H9 (cell line): ENCODE data around the gene RHCE. TPM values are rescaled to one million over a fixed set of nuclear protein-coding genes. Genes with fewer than 3 reads are reported as not detected.

Experiments used
- DNase-seq: peaks from one replicate; pipeline ENCODE4 v3.0.0-alpha.2; 2017
- H2AFZ ChIP-seq: one replicate; pipeline ENCODE4 v1.6.1; 2013; ENCODE audit warnings: mild to moderate bottlenecking, low read length, control low read depth, moderate library complexity
- H2AK5ac ChIP-seq: 2 replicates; pipeline ENCODE4 v1.6.1; 2013; ENCODE audit warnings: low read length, control low read depth, mixed read lengths; ENCODE audit not compliant: insufficient read length
- H2BK120ac ChIP-seq: one replicate; pipeline ENCODE4 v1.6.1; 2013; ENCODE audit warnings: low read depth, mild to moderate bottlenecking, low read length, control low read depth, inconsistent platforms; ENCODE audit not compliant: poor library complexity, severe bottlenecking
- H2BK12ac ChIP-seq: 2 replicates; pipeline ENCODE4 v1.6.1; 2013; ENCODE audit warnings: low read length, control low read depth, mixed read lengths, low read depth; ENCODE audit not compliant: insufficient read length
- H2BK15ac ChIP-seq: 2 replicates; pipeline ENCODE4 v1.6.1; 2013; ENCODE audit warnings: low read depth, low read length, control low read depth
- H2BK20ac ChIP-seq: one replicate; pipeline ENCODE4 v1.6.1; 2013; ENCODE audit warnings: low read depth, mild to moderate bottlenecking, low read length, control low read depth, inconsistent platforms; ENCODE audit not compliant: poor library complexity, severe bottlenecking
- H2BK5ac ChIP-seq: 2 replicates; pipeline ENCODE4 v1.6.1; 2013; ENCODE audit warnings: low read length, control low read depth, mixed read lengths; ENCODE audit not compliant: insufficient read length
- H3K14ac ChIP-seq: 2 replicates; pipeline ENCODE4 v1.6.1; 2013; ENCODE audit warnings: low read length, control low read depth; ENCODE audit not compliant: insufficient read depth
- H3K18ac ChIP-seq: 2 replicates; pipeline ENCODE4 v1.6.1; 2013; ENCODE audit warnings: low read depth, mild to moderate bottlenecking, mixed read lengths, low read length, control low read depth; ENCODE audit not compliant: insufficient read length
- H3K23ac ChIP-seq: 2 replicates; pipeline ENCODE4 v1.6.1; 2013; ENCODE audit warnings: low read length, control low read depth, mixed read lengths, low read depth; ENCODE audit not compliant: insufficient read length
- H3K23me2 ChIP-seq: 2 replicates; pipeline ENCODE4 v1.6.1; 2013; ENCODE audit warnings: low read depth, mild to moderate bottlenecking, mixed read lengths, low read length, control low read depth; ENCODE audit not compliant: insufficient read length, poor library complexity, severe bottlenecking
- H3K27ac ChIP-seq: 2 replicates; pipeline ENCODE4 v1.5.1; 2013; ENCODE audit warnings: low read length, control low read depth, mixed read lengths, low read depth; ENCODE audit not compliant: insufficient read length
- H3K27me3 ChIP-seq: 2 replicates; pipeline ENCODE4 v1.6.1; 2013; ENCODE audit warnings: low read length, control low read depth, inconsistent platforms; ENCODE audit not compliant: insufficient read depth
- H3K4ac ChIP-seq: 2 replicates; pipeline ENCODE4 v1.6.1; 2013; ENCODE audit warnings: low read depth, mild to moderate bottlenecking, control low read depth, inconsistent platforms, low read length, moderate library complexity
- H3K4me1 ChIP-seq: 2 replicates; pipeline ENCODE4 v1.6.1; 2013; ENCODE audit warnings: low read length, control low read depth, inconsistent platforms; ENCODE audit not compliant: insufficient read depth
- H3K4me2 ChIP-seq: 2 replicates; pipeline ENCODE4 v1.6.1; 2013; ENCODE audit warnings: low read length, control low read depth, mixed read lengths; ENCODE audit not compliant: insufficient read length, insufficient read depth
- H3K56ac ChIP-seq: 2 replicates; pipeline ENCODE4 v1.6.1; 2013; ENCODE audit warnings: low read depth, mild to moderate bottlenecking, mixed read lengths, low read length, control low read depth; ENCODE audit not compliant: insufficient read length
- H3K79me1 ChIP-seq: 2 replicates; pipeline ENCODE4 v1.6.1; 2013; ENCODE audit warnings: low read depth, mild to moderate bottlenecking, moderate library complexity, low read length, control low read depth, inconsistent platforms; ENCODE audit not compliant: insufficient read depth, poor library complexity, severe bottlenecking
- H3K79me2 ChIP-seq: 2 replicates; pipeline ENCODE4 v1.6.1; 2013; ENCODE audit warnings: low read length, control low read depth, inconsistent platforms; ENCODE audit not compliant: insufficient read depth
- H3K9ac ChIP-seq: 2 replicates; pipeline ENCODE4 v1.6.1; 2013; ENCODE audit warnings: low read length, control low read depth, mixed read lengths; ENCODE audit not compliant: insufficient read length; ENCODE audit errors: extremely low read depth
- H3K9me3 ChIP-seq: one replicate; pipeline ENCODE4 v1.6.1; 2013; ENCODE audit warnings: low read depth, low read length, inconsistent platforms; ENCODE audit not compliant: control insufficient read depth
- H3T11ph ChIP-seq: one replicate; pipeline ENCODE4 v1.6.1; 2013; ENCODE audit warnings: mild to moderate bottlenecking, low read length, control low read depth, inconsistent platforms
- H4K20me1 ChIP-seq: one replicate; pipeline ENCODE4 v1.6.1; 2013; ENCODE audit not compliant: control insufficient read depth, insufficient read length, insufficient read depth
- H4K5ac ChIP-seq: 2 replicates; pipeline ENCODE4 v1.6.1; 2013; ENCODE audit warnings: low read depth, mild to moderate bottlenecking, mixed read lengths, low read length, control low read depth; ENCODE audit not compliant: insufficient read length
- H4K8ac ChIP-seq: replicated peaks from 2 replicates; pipeline ENCODE4 v1.6.1; 2013; ENCODE audit warnings: low read length, control low read depth, mixed read lengths, low read depth; ENCODE audit not compliant: insufficient read length
- H4K91ac ChIP-seq: 2 replicates; pipeline ENCODE4 v1.6.1; 2013; ENCODE audit warnings: low read depth, mild to moderate bottlenecking, moderate library complexity, mixed read lengths, low read length, control low read depth; ENCODE audit not compliant: insufficient read length
- H3K27ac Mint-ChIP-seq, 3 experiments: 2 replicates in 2 of 3; 3 replicates in 1 of 3; pipeline ENCODE4 v1.8.0; 2020 to 2021; ENCODE audit warnings: mixed read lengths in 3 of 3, mild to moderate bottlenecking in 1 of 3, moderate library complexity in 1 of 3
- H3K27me3 Mint-ChIP-seq: 2 replicates; pipeline ENCODE4 v1.8.0; 2021; ENCODE audit warnings: low read depth, mild to moderate bottlenecking, moderate library complexity, mixed read lengths
- H3K36me3 Mint-ChIP-seq, 3 experiments: 2 replicates in 2 of 3; 3 replicates in 1 of 3; pipeline ENCODE4 v1.8.0; 2020 to 2021; ENCODE audit warnings: low read depth in 3 of 3, mixed read lengths in 3 of 3; ENCODE audit not compliant: insufficient read depth in 1 of 3
- H3K4me1 Mint-ChIP-seq, 2 experiments: 2 replicates each; pipeline ENCODE4 v1.8.0; 2020; ENCODE audit warnings: mixed read lengths in 2 of 2
- H3K4me3 Mint-ChIP-seq, 2 experiments: 2 replicates in 1 of 2; 3 replicates in 1 of 2; pipeline ENCODE4 v1.8.0; 2020 to 2021; ENCODE audit warnings: mild to moderate bottlenecking in 2 of 2, mixed read lengths in 2 of 2, moderate library complexity in 1 of 2
- H3K9me3 Mint-ChIP-seq, 2 experiments: 2 replicates in 1 of 2; 3 replicates in 1 of 2; pipeline ENCODE4 v1.8.0; 2020; ENCODE audit warnings: mild to moderate bottlenecking in 2 of 2, mixed read lengths in 2 of 2, moderate library complexity in 1 of 2
- WGBS: extraction: QIAGEN DNeasy Blood & Tissue Kit; methylation state at CpG from one replicate; pipeline ENCODE4 v1.1.7; 2013; ENCODE audit warnings: missing lambda C conversion rate, low lambda C conversion rate, mixed read lengths; ENCODE audit not compliant: insufficient read length; ENCODE audit errors: extremely low coverage; 5-methylcytosine and 5-hydroxymethylcytosine counted together
- total RNA-seq: library from RNA; stranded (reverse); gene quantifications from 2 replicates; pipeline ENCODE4 v1.2.1, GENCODE V29; 2021
- TF ChIP-seq, protein P1 (sequence below): fragments of 200-600 bp; sonication (generic); conservative IDR thresholded peaks from 3 replicates; pipeline ENCODE4 v1.8.0; 2021; ENCODE audit warnings: antibody characterized with exemption, mild to moderate bottlenecking

The RHCE gene
- total RNA-seq, 1 experiment from 2014 or later, result 0.90 TPM

- Histone ChIP-seq H3K4me2 (no peak overlapping the region), H2BK15ac (no peak overlapping the region), H3K4me1 (no peaks in the 10 kb centered on the region), H2AFZ (no peak overlapping the region), H3K79me1 (no peaks in the 10 kb centered on the region), H3K4ac (no peak overlapping the region), H4K5ac (no peak overlapping the region), H4K8ac (no peak overlapping the region), H4K20me1 (no peaks in the 10 kb centered on the region), H2BK5ac (no peak overlapping the region), H3K27me3 (no peaks in the 10 kb centered on the region), H3K79me2 (no peaks in the 10 kb centered on the region), H3K23me2 (no peaks in the 10 kb centered on the region), H3K18ac (no peak overlapping the region), H3T11ph (no peak overlapping the region), H3K14ac (no peak overlapping the region), H4K91ac (no peak overlapping the region), H2AK5ac (no peak overlapping the region), H3K9me3 (no peaks in the 10 kb centered on the region), H3K23ac (no peak overlapping the region), H3K56ac (no peak overlapping the region), H3K9ac (no peak overlapping the region), H2BK20ac (no peak overlapping the region), H2BK120ac (no peak overlapping the region), H3K27ac (no peak overlapping the region), H2BK12ac (no peak overlapping the region)
- no peaks in the 10 kb centered on the region for H3K27me3 Mint-ChIP-seq
- H3K9me3 Mint-ChIP-seq, result no peaks in the 10 kb centered on the region
- H3K36me3 Mint-ChIP-seq, result peaks cover 0 to 14% (median 2%) of the 10 kb centered on the region in 3 experiments; a peak in 4 of 7 replicates
- H3K4me3 Mint-ChIP-seq, result no peak overlapping the region
- peaks cover 4 to 11% of the 10 kb centered on the region in 2 experiments; a peak in 3 of 4 replicates for H3K4me1 Mint-ChIP-seq
- no peak overlapping the region for H3K27ac Mint-ChIP-seq
- DNase-seq, result no peak
- TF ChIP-seq, protein P1, sequence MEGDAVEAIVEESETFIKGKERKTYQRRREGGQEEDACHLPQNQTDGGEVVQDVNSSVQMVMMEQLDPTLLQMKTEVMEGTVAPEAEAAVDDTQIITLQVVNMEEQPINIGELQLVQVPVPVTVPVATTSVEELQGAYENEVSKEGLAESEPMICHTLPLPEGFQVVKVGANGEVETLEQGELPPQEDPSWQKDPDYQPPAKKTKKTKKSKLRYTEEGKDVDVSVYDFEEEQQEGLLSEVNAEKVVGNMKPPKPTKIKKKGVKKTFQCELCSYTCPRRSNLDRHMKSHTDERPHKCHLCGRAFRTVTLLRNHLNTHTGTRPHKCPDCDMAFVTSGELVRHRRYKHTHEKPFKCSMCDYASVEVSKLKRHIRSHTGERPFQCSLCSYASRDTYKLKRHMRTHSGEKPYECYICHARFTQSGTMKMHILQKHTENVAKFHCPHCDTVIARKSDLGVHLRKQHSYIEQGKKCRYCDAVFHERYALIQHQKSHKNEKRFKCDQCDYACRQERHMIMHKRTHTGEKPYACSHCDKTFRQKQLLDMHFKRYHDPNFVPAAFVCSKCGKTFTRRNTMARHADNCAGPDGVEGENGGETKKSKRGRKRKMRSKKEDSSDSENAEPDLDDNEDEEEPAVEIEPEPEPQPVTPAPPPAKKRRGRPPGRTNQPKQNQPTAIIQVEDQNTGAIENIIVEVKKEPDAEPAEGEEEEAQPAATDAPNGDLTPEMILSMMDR, result no peak
- WGBS, result no CpG with 5 or more reads among the region's 3 CpGs
These were observed 31.3 kb upstream of the RHCE start for GRCh38 chr1:25451908-25452307.
